A204.1 (cell line): ENCODE measurements around the gene ELAC1.

Experiments
- FAIRE-seq: peaks from 2 replicates; lab custom pipeline; 2012; peaks lifted over from hg19 to GRCh38; lab: Jason Lieb, UNC

ELAC1 gene

GRCh38 chr18:51020536-51020935 is 52.7 kb downstream of the ELAC1 start:
- FAIRE-seq = no peak

- no peak for FAIRE-seq
Measured at GRCh38 chr18:51021226-51021965, 53.6 kb downstream of the ELAC1 start.

- FAIRE-seq = no peak
Measured at GRCh38 chr18:51025512-51025911, 57.7 kb downstream of the ELAC1 start.

GRCh38 chr18:51028201-51028805 is 60.5 kb downstream of the ELAC1 start:
- FAIRE-seq = no peak

GRCh38 chr18:51029378-51029693 is 61.5 kb downstream of the ELAC1 start:
- FAIRE-seq = no peak

GRCh38 chr18:51029694-51030536 is 62.1 kb downstream of the ELAC1 start, which contains the start of gene SMAD4:
SMAD4 (plus strand) TSS chr18:51030213; CDS start chr18:51047047, 16,834 bp downstream.
- no peak for FAIRE-seq

- no peak for FAIRE-seq
Measured at GRCh38 chr18:51030537-51031258, 62.9 kb downstream of the ELAC1 start.

- FAIRE-seq = no peak
Measured at GRCh38 chr18:51032193-51032592, 64.4 kb downstream of the ELAC1 start.

GRCh38 chr18:51037230-51037629 is 69.4 kb downstream of the ELAC1 start:
- FAIRE-seq = no peak
